Vagina (tissue), 2 donors: Measurements from ENCODE around the gene SLMAP.

Experiments used
- CTCF ChIP-seq, 3 experiments: fragments of 450-650 bp in 2 of 3; fragments of 200-600 bp in 1 of 3; sonication (generic) in 1 of 3; IDR thresholded peaks; one replicate each; pipeline ENCODE4 v1.5.1; 2017 to 2019; ENCODE audit warnings: antibody characterized with exemption in 3 of 3, mild to moderate bottlenecking in 2 of 3, moderate library complexity in 2 of 3
- POLR2A ChIP-seq, 2 donors: fragments of 450-650 bp; IDR thresholded peaks; one replicate each; pipeline ENCODE4 v1.6.1; 2017; ENCODE audit warnings: antibody characterized with exemption in 2 of 2, mild to moderate bottlenecking in 2 of 2, moderate library complexity in 2 of 2
- POLR2AphosphoS5 ChIP-seq, 2 donors: sonication (generic); formaldehyde crosslinking; IDR thresholded peaks; one replicate each; pipeline ENCODE4 v1.9.0; 2017; ENCODE audit warnings: antibody characterized with exemption in 2 of 2, mild to moderate bottlenecking in 2 of 2, low read depth in 1 of 2; ENCODE audit not compliant: insufficient read depth in 1 of 2

- no peak for TF ChIP-seq CTCF (IDR thresholded peaks at IDR 0.05)
- TF ChIP-seq POLR2A (IDR thresholded peaks at IDR 0.05), result no peak
- TF ChIP-seq POLR2AphosphoS5 (IDR thresholded peaks at IDR 0.05; ENCODE audit: insufficient read depth in 1 of 2, low read depth in 1 of 2), result no peak
Observed at GRCh38 chr3:57966829-57967228, 210.7 kb downstream of the SLMAP start.
